Thoracic aorta (tissue), 2 donors: Measurements from ENCODE around the gene LGR4. TPM values are rescaled to one million over a fixed set of nuclear protein-coding genes. Genes with fewer than 3 reads are reported as not detected.

ENCODE experiments used
- ATAC-seq: fragments of 150-250 bp; one replicate; pipeline ENCODE4 v1.8.0; 2017; ENCODE audit warnings: low read depth; ENCODE audit not compliant: insufficient number of reproducible peaks, low FRiP score
- DNase-seq: peaks from one replicate; pipeline ENCODE4 v3.0.0-alpha.2; 2020; ENCODE audit warnings: low spot score
- H3K27ac ChIP-seq, 2 donors: fragments of 200-600 bp; sonication (generic); 1 replicate in 1 of 2; 2 replicates in 1 of 2; pipeline ENCODE4 v1.5.1; 2016; ENCODE audit warnings: mild to moderate bottlenecking in 2 of 2, moderate library complexity in 2 of 2
- H3K27me3 ChIP-seq: fragments of 200-600 bp; sonication (generic); replicated peaks from 2 replicates; pipeline ENCODE4 v1.6.0; 2016; ENCODE audit warnings: mild to moderate bottlenecking; ENCODE audit not compliant: insufficient read depth
- H3K36me3 ChIP-seq: fragments of 200-600 bp; sonication (generic); one replicate; pipeline ENCODE4 v1.5.1; 2016
- H3K4me1 ChIP-seq, 2 donors: fragments of 200-600 bp; sonication (generic); 1 replicate in 1 of 2; 2 replicates in 1 of 2; pipeline versions ENCODE4 v1.5.1 to v1.6.0; 2016; ENCODE audit warnings: low read depth in 2 of 2, mild to moderate bottlenecking in 1 of 2; ENCODE audit not compliant: control insufficient read depth in 1 of 2
- H3K4me3 ChIP-seq: fragments of 200-600 bp; sonication (generic); 2 replicates; pipeline ENCODE4 v1.5.1; 2016; ENCODE audit warnings: mild to moderate bottlenecking
- H3K9me3 ChIP-seq: fragments of 200-600 bp; sonication (generic); 2 replicates; pipeline ENCODE4 v1.5.1; 2016
- CTCF ChIP-seq: fragments of 200-600 bp; sonication (generic); IDR thresholded peaks from one replicate; pipeline ENCODE4 v1.5.1; 2019; ENCODE audit warnings: antibody characterized with exemption
- total RNA-seq, 2 donors: library from RNA; depleted of rRNA; stranded (reverse); fragments of >200 nt; gene quantifications; one replicate each; pipeline versions ENCODE4 v1.1.0 to v1.2.3, GENCODE V29; 2016

Gene LGR4
- total RNA-seq, 2 donors from 2014 or later = 26.4 to 48.6 TPM

GRCh38 chr11:27357250-27357649 lies 115.3 kb downstream of the LGR4 start:
- H3K4me1 ChIP-seq = peaks cover 0 to 3% of the 10 kb centered on the region in 2 donors
- H3K27ac ChIP-seq = no peak overlapping the region
- no peak overlapping the region for H3K4me3 ChIP-seq
- H3K36me3 ChIP-seq = no peaks in the 10 kb centered on the region
- no peak for TF ChIP-seq CTCF
- no peaks in the 10 kb centered on the region for H3K9me3 ChIP-seq
- H3K27me3 ChIP-seq = no peaks in the 10 kb centered on the region
- DNase-seq (no peak), ATAC-seq (no peak)

GRCh38 chr11:27356624-27357222 lies 115.9 kb downstream of the LGR4 start:
- no peak overlapping the region for H3K27ac ChIP-seq
- H3K27me3 ChIP-seq = no peaks in the 10 kb centered on the region
- no peak for ATAC-seq
- no peak for DNase-seq
- no peaks in the 10 kb centered on the region for H3K36me3 ChIP-seq
- peaks cover 0 to 3% of the 10 kb centered on the region in 2 donors for H3K4me1 ChIP-seq
- no peaks in the 10 kb centered on the region for H3K9me3 ChIP-seq
- TF ChIP-seq CTCF = no peak
- no peak overlapping the region for H3K4me3 ChIP-seq

GRCh38 chr11:27355575-27356104 lies 117.0 kb downstream of the LGR4 start:
- Histone ChIP-seq H3K27ac (no peak overlapping the region), H3K9me3 (no peaks in the 10 kb centered on the region), H3K4me3 (no peak overlapping the region), H3K4me1 (peaks cover 4 to 7% of the 10 kb centered on the region in 2 donors), H3K27me3 (no peaks in the 10 kb centered on the region), H3K36me3 (no peaks in the 10 kb centered on the region)
- no peak for DNase-seq
- no peak for TF ChIP-seq CTCF
- ATAC-seq = no peak

GRCh38 chr11:27354359-27354965 lies 118.1 kb downstream of the LGR4 start:
- peaks cover 14 to 17% of the 10 kb centered on the region in 2 donors for H3K4me1 ChIP-seq
- DNase-seq (no peak), ATAC-seq (no peak)
- H3K4me3 ChIP-seq = no peak overlapping the region
- H3K9me3 ChIP-seq = no peaks in the 10 kb centered on the region
- TF ChIP-seq CTCF = no peak
- H3K27me3 ChIP-seq = no peaks in the 10 kb centered on the region
- H3K27ac ChIP-seq = no peak overlapping the region
- H3K36me3 ChIP-seq = no peaks in the 10 kb centered on the region

- no peak for ATAC-seq
- TF ChIP-seq CTCF = no peak
Observed at GRCh38 chr11:27353593-27354358, 118.8 kb downstream of the LGR4 start.

More at GRCh38 chr11:27353593-27354358, 118.8 kb downstream of the LGR4 start:
- Histone ChIP-seq H3K36me3 (no peaks in the 10 kb centered on the region), H3K9me3 (no peaks in the 10 kb centered on the region), H3K27ac (no peak overlapping the region), H3K4me1 (peaks cover 14 to 17% of the 10 kb centered on the region in 2 donors), H3K27me3 (no peaks in the 10 kb centered on the region), H3K4me3 (no peak overlapping the region)
- no peak for DNase-seq
